ENCODE results near the gene STAB2. TPM values are rescaled to one million over a fixed set of nuclear protein-coding genes. Genes with fewer than 3 reads are reported as not detected.

The STAB2 gene
- polyA plus RNA-seq, 6 donors from 2014 or later, result not detected

DNA sequence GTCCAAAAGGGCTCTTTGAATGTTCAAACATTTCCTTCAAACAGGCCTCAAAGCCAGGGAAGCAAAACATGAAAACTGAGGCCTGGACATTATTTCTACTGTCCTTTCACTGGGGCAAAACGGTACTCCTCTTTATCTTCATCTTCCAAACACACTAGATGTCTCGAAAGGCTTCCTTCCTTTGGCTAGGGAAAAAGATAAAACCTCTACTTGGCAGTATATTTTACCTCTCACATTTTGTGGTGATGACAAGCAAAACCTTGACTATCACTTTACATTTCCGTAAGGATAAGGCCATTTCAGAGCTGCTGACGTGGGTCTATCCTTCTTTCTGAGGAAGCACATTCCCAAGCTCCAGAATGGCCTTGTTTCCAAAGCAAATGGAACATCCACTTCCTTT is 9.9 kb downstream of the STAB2 start:
- Mint-ChIP-seq H3K36me3 (no peaks in the 10 kb centered on the region), H3K27me3 (peaks cover 5 to 28% (median 28%) of the 10 kb centered on the region in 3 donors), H3K27ac (no peak overlapping the region), H3K9me3 (peaks cover 0 to 10% (median 2%) of the 10 kb centered on the region in 7 donors), H3K4me1 (no peaks in the 10 kb centered on the region), H3K4me3 (no peak overlapping the region)
- DNase-seq (no peak), ATAC-seq (ENCODE audit: low read depth in 2 of 2) (no peak)

DNA sequence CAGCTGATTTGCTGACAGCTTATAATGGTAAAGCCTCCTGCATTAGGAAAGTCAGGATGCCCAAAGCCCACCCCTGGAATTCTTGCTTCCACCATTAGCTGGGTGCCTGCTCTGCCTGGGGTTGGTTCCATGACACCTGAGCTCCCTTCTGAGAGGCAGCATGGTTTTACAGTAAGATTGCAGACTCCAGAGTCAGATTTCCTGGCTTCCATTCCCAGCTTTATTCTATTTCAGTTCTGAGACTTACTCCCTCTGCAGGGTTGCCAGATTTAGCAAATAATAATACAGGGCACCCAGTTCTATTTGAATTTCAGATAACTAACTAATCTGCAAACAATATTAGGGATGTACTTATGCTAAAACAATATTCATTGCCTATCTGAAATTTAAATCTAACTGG is 12.2 kb downstream of the STAB2 start:
- H3K36me3 Mint-ChIP-seq, result no peaks in the 10 kb centered on the region
- DNase-seq, result no peak
- peaks cover 5 to 20% (median 18%) of the 10 kb centered on the region in 3 donors for H3K27me3 Mint-ChIP-seq
- H3K4me1 Mint-ChIP-seq, result no peaks in the 10 kb centered on the region
- no peaks in the 10 kb centered on the region for H3K9me3 Mint-ChIP-seq
- H3K27ac Mint-ChIP-seq, result no peak overlapping the region
- ATAC-seq (ENCODE audit: low read depth in 2 of 2), result no peak
- H3K4me3 Mint-ChIP-seq, result no peak overlapping the region

DNA sequence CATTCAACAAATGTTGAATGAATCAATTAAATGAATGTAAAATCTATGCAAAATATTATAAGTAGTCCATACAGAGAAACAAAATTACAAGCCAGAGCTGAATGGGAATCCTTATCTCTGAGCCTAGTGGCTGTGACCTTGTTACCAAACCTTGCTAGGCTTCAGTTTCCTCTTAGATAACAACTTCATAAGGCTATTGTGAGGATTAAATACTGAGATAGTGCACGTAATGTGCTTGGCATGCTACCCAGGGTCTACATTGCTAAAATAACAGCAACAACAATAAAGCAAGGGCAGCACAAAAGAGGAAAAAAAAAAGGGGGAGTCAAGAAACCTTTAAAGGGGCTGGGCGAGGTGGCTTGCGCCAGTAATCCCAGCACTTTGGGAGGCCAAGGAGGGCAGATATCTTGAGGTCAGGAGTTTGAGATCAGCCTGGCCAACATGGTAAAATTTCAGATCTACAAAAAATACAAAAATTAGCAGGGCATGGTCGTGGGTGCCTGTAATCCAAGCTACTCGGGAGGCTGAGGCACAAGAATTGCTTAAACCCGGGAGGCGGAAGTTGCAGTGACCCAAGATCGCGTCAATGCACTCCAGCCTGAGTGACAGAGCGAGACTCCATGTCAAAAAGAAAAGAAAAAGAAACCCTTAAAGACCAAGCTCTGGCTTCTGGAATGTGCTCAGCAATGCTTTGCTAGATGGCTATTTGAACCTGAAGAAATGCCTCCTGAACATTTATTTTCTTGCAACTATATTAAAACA is 14.1 kb downstream of the STAB2 start:
- ATAC-seq (ENCODE audit: low read depth in 2 of 2), result no peak
- Mint-ChIP-seq H3K4me1 (no peaks in the 10 kb centered on the region), H3K4me3 (no peak overlapping the region), H3K36me3 (no peaks in the 10 kb centered on the region), H3K27me3 (peaks cover 3 to 20% (median 18%) of the 10 kb centered on the region in 3 donors), H3K9me3 (peaks cover 0 to 10% (median 3%) of the 10 kb centered on the region in 7 donors), H3K27ac (no peak overlapping the region)
- DNase-seq, result no peak

DNA sequence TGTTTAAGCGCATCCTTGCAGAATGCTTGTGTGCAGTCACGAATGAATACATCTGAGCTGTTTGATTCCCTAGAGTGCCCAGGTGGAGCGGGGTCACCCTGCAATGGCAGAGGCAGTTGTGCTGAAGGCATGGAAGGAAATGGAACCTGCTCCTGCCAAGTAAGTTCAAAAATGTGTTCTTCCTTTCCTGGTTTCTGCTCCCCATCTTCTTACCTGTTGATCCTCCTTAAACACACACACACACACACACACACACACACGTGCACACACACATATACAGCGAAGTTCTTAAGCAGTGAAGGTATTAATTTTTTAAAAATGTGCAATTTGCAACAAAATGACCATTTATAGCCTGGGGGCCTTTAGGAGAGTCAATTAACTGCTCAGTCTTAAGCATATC is 33.3 kb downstream of the STAB2 start:
- DNase-seq, result no peak
- H3K9me3 Mint-ChIP-seq, result peaks cover 0 to 2% (median 0%) of the 10 kb centered on the region in 7 donors
- no peak overlapping the region for H3K4me3 Mint-ChIP-seq
- no peaks in the 10 kb centered on the region for H3K36me3 Mint-ChIP-seq
- no peak overlapping the region for H3K27ac Mint-ChIP-seq
- H3K27me3 Mint-ChIP-seq, result peaks cover 29 to 34% (median 33%) of the 10 kb centered on the region in 3 donors
- ATAC-seq (ENCODE audit: low read depth in 2 of 2), result no peak
- H3K4me1 Mint-ChIP-seq, result no peaks in the 10 kb centered on the region

DNA sequence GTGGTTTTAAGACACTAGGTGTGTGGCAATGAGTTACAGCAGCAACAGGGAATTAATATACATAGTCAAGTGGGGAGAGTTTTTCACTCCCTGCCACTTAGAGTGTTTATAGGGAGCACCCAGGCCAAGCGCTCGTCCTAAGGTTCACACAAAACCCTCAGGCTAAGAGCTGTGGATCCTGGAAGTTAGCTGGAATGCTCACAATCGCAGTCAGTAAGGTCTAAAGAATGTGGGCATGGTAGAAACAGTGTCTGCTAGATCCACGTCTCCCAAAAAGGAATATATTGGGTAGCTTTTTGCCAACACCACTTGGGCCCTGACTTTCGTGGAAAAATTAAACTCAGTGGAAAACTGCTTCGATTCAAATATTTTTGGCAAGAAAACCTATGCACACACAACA is 36.6 kb downstream of the STAB2 start:
- Mint-ChIP-seq H3K4me3 (no peak overlapping the region), H3K9me3 (peaks cover 0 to 2% (median 0%) of the 10 kb centered on the region in 7 donors), H3K27ac (no peak overlapping the region), H3K36me3 (no peaks in the 10 kb centered on the region), H3K27me3 (peaks cover 22 to 24% (median 22%) of the 10 kb centered on the region in 3 donors), H3K4me1 (no peaks in the 10 kb centered on the region)
- DNase-seq (no peak), ATAC-seq (ENCODE audit: low read depth in 2 of 2) (no peak)

DNA sequence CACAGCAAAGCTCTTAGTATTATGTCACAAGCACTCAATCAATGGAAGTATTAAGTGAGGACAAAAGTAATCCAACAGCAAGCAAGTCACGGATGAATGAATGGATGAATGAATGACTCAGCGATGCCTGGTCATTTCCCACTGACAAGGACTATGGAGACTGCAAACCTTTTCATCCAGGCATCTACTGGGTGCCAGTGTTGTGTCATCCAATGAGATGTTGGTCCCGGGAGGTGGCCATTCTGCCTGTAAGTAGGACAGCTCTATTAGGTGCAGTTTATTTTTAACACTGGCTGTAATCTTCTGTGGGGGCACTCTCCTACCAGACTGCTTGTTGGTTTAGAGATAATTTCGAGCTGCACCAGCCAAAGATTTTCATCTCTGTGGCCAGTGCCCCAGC is 39.4 kb downstream of the STAB2 start:
- no peaks in the 10 kb centered on the region for H3K4me1 Mint-ChIP-seq
- DNase-seq (no peak), ATAC-seq (ENCODE audit: low read depth in 2 of 2) (no peak)
- H3K36me3 Mint-ChIP-seq, result peaks cover 0 to 1% of the 10 kb centered on the region in 2 donors
- peaks cover 0 to 9% (median 4%) of the 10 kb centered on the region in 7 donors for H3K9me3 Mint-ChIP-seq
- H3K27ac Mint-ChIP-seq, result no peak overlapping the region
- H3K27me3 Mint-ChIP-seq, result peaks cover 12 to 20% (median 16%) of the 10 kb centered on the region in 3 donors
- no peak overlapping the region for H3K4me3 Mint-ChIP-seq

DNA sequence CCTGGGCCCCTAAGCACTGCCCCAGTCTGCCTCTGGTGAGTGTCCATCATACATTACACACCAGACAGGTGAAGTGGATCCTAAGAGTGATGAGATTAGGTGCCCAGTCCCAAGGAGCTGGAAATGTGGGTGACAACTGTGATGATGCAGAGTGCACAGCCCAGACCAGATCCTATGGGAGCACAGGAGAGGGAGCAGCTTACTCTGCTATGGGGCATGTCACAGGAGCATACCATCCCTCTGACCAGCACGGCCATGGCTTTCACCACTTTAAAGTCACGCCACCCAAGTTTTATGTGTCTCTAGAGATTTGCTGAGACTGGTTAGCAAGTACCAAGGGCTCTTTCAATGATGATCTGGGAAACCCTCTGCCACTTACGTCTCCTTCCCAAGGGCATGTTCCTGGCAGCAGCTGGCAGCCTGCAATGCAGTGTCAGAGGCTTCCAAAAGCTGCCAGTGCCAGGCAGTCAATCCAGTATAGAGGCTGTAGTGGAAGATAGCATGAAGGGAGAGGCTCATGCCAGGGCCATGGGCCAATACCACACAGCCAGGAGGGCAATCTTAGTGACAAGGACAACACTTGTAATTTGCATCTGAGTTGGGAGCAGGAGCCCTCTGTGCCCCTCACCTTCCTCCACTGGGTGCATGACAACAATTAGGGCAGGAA is 40.2 kb downstream of the STAB2 start:
- H3K27me3 Mint-ChIP-seq, result peaks cover 16 to 28% (median 24%) of the 10 kb centered on the region in 3 donors
- peaks cover 0 to 17% (median 10%) of the 10 kb centered on the region in 7 donors for H3K9me3 Mint-ChIP-seq
- peaks cover 0 to 10% of the 10 kb centered on the region in 2 donors for H3K36me3 Mint-ChIP-seq
- DNase-seq, result no peak
- H3K4me3 Mint-ChIP-seq, result no peak overlapping the region
- H3K27ac Mint-ChIP-seq, result no peak overlapping the region
- no peaks in the 10 kb centered on the region for H3K4me1 Mint-ChIP-seq
- ATAC-seq (ENCODE audit: low read depth in 2 of 2), result no peak

DNA sequence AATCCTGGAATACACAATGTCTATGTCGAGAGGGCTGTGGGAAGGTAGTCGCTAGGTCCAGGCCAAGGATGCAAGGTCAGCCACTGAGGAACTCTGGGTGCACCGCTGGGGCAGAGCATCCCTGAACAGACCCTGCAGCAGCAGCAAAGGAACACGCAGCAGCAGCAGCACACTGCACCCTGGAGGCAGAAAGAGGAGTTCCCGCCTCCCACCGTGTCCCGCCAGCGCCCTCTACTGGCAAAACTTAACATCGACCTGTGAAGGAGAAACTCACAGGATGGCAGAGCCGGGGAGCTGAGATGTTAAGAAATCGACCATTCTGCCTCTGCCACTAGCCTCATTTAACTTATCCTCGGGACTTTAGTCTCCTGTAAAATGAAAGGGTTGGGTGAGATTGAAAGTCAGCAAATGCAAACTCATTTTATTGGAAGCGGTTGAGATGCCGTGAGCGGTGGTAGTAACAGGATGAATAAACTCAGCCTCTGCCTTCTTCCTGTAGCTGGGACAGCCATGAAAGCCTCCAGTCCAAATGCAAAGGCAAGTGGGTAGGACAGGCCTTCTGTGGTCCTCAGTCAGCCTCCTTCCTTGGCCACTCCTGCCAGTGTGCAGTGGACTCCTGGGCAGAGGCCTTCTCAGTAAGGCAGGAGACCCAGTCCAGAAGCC is 45.6 kb downstream of the STAB2 start:
- Mint-ChIP-seq H3K27me3 (peaks cover 12 to 29% (median 25%) of the 10 kb centered on the region in 3 donors), H3K4me3 (no peak overlapping the region), H3K36me3 (peaks cover 0 to 11% of the 10 kb centered on the region in 2 donors), H3K4me1 (no peaks in the 10 kb centered on the region), H3K27ac (no peak overlapping the region), H3K9me3 (peaks cover 0 to 19% (median 13%) of the 10 kb centered on the region in 7 donors)
- ATAC-seq (ENCODE audit: low read depth in 2 of 2) (no peak), DNase-seq (no peak)

DNA sequence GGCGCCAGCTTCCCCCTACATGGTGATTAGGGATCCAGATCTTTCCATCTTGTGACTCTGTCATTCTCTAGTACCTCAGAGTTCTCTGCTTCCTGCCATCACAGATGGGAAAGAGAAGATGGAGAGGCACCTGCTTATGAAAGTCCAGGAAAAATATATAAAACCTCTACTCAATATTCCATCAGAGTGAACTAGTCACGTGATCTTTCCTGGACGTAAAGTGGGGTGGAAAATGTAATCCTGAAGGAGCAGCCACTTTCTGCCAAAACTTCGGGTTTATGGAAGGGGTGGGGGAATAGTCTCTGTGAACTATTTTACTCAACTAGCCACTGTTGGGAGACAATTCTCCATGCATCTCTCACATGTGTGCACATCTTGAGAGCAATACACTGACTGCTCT is 47.7 kb downstream of the STAB2 start:
- no peak overlapping the region for H3K27ac Mint-ChIP-seq
- no peaks in the 10 kb centered on the region for H3K4me1 Mint-ChIP-seq
- H3K4me3 Mint-ChIP-seq, result no peak overlapping the region
- H3K9me3 Mint-ChIP-seq, result peaks cover 0 to 21% (median 12%) of the 10 kb centered on the region in 7 donors
- peaks cover 16 to 35% (median 22%) of the 10 kb centered on the region in 3 donors for H3K27me3 Mint-ChIP-seq
- DNase-seq, result no peak
- ATAC-seq (ENCODE audit: low read depth in 2 of 2), result no peak
- H3K36me3 Mint-ChIP-seq, result peaks cover 0 to 11% of the 10 kb centered on the region in 2 donors

DNA sequence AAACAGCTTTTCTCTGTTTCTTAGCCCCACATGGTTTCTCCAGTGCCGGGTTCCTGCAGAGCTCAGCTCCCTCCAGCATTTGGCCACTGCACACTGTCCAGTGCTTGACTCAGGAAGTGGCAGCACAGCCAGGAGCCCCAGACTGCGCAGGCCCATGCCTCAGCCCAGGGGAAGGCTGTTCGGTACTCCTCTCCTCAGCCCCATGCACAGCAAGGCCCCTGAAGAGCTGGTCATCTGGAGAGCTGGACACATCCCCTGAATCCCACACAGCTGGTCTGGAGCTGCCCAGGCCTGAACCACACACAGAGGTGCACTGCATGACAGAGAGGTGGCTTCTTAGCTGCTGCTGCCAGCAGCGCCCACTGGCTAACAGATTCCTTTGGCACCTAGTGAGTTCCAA is 48.3 kb downstream of the STAB2 start:
- no peak for ATAC-seq (ENCODE audit: low read depth in 2 of 2)

DNA sequence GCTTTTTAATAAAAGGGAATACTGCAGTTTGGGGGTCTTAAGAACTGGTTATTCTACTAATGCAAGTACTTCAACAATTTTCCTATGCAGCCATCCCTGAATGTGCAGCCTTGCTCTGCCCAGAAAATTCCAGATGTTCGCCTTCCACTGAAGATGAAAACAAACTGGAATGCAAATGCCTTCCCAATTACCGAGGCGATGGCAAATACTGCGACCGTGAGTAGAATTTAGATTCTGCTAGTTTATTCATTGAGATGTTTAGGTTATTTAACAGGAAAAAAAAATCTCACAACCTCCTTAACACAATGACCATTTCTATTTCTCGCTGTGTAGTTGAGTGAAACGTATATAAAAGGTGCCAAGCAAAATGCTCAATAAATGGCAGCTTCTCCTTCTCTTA is 49.9 kb downstream of the STAB2 start:
- DNase-seq (no peak), ATAC-seq (ENCODE audit: low read depth in 2 of 2) (no peak)
- no peak overlapping the region for H3K4me3 Mint-ChIP-seq
- H3K9me3 Mint-ChIP-seq, result peaks cover 0 to 18% (median 3%) of the 10 kb centered on the region in 7 donors
- no peak overlapping the region for H3K27ac Mint-ChIP-seq
- no peaks in the 10 kb centered on the region for H3K4me1 Mint-ChIP-seq
- H3K36me3 Mint-ChIP-seq, result peaks cover 0 to 4% of the 10 kb centered on the region in 2 donors
- peaks cover 15 to 21% (median 16%) of the 10 kb centered on the region in 3 donors for H3K27me3 Mint-ChIP-seq

More for the DNA sequence above, 48.3 kb downstream of the STAB2 start:
- H3K36me3 Mint-ChIP-seq, result peaks cover 0 to 11% of the 10 kb centered on the region in 2 donors
- peaks cover 16 to 28% (median 22%) of the 10 kb centered on the region in 3 donors for H3K27me3 Mint-ChIP-seq
- no peaks in the 10 kb centered on the region for H3K4me1 Mint-ChIP-seq
- DNase-seq, result no peak
- peaks cover 0 to 28% (median 13%) of the 10 kb centered on the region in 7 donors for H3K9me3 Mint-ChIP-seq
- H3K4me3 Mint-ChIP-seq, result no peak overlapping the region
- H3K27ac Mint-ChIP-seq, result no peak overlapping the region

DNA sequence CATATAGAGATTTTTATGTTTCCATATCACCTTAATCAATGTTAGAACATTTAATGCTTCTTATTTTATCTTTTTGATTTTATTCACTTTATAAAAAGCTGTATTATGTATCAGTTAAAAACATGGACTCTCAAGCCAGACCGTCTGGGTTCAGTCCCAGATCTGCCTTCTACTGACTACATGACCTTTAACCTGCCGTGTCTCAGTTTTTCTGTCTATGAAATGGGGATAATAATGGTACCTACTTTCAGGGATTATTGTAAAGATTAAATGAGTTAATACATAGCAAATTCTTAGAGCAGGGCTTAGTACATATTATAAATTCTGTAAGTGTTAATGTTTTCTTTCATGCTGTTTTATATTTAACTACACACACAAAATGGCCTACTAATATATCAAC is 50.4 kb downstream of the STAB2 start:
- ATAC-seq (ENCODE audit: low read depth in 2 of 2) (no peak), DNase-seq (no peak)
- Mint-ChIP-seq H3K4me3 (no peak overlapping the region), H3K27ac (no peak overlapping the region), H3K27me3 (peaks cover 11 to 18% (median 15%) of the 10 kb centered on the region in 3 donors), H3K4me1 (no peaks in the 10 kb centered on the region), H3K36me3 (peaks cover 0 to under 1% of the 10 kb centered on the region in 2 donors), H3K9me3 (peaks cover 0 to 14% (median 0%) of the 10 kb centered on the region in 7 donors)

DNA sequence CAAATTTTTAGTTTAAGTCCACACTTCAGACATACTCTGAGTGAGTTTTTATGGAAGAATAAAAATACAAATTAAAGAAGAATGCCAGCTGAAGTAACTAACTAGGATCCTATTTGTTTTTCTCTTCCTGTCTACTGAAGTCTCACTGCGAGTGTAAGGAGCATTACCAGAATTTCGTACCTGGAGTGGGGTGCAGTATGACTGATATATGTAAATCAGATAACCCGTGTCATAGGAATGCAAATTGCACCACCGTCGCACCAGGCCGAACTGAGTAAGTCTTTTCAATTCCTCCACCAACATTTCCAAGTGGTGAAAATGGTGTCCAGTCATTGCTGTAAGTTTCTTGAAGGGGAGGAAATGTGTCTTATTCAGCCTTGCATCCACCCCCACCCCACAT is 52.9 kb downstream of the STAB2 start:
- peaks cover 0 to 10% (median 0%) of the 10 kb centered on the region in 7 donors for H3K9me3 Mint-ChIP-seq
- no peak overlapping the region for H3K4me3 Mint-ChIP-seq
- H3K36me3 Mint-ChIP-seq, result no peaks in the 10 kb centered on the region
- no peak overlapping the region for H3K27ac Mint-ChIP-seq
- no peak for ATAC-seq (ENCODE audit: low read depth in 2 of 2)
- H3K4me1 Mint-ChIP-seq, result no peaks in the 10 kb centered on the region
- no peak for DNase-seq
- H3K27me3 Mint-ChIP-seq, result peaks cover 11 to 16% (median 15%) of the 10 kb centered on the region in 3 donors

All from naive B cell (primary cell).